Gastrocnemius medialis (tissue), 4 donors: Measurements from ENCODE around the gene TENT4B. TPM values are rescaled to one million over a fixed set of nuclear protein-coding genes. Genes with fewer than 3 reads are reported as not detected.
A peak's percentile ranks its signal among the peaks of the same experiment; 100 is the strongest.

ENCODE experiments used
- ATAC-seq, 2 donors: fragments of 150-250 bp; one replicate each; pipeline ENCODE4 v1.9.1; 2016
- DNase-seq, 2 donors: peaks; one replicate each; pipeline ENCODE4 v3.0.0-alpha.2; 2019
- H3K27ac ChIP-seq, 4 donors: fragments of 200-600 bp; sonication (generic); 1 replicate in 1 of 4; 2 replicates in 3 of 4; pipeline ENCODE4 v1.5.1; 2016 to 2018; ENCODE audit warnings: mild to moderate bottlenecking in 2 of 4, moderate library complexity in 1 of 4
- H3K27me3 ChIP-seq, 3 donors: fragments of 200-600 bp; sonication (generic) in 2 of 3; 1 replicate in 1 of 3; 2 replicates in 2 of 3; pipeline versions ENCODE4 v1.5.1 to v1.6.0; 2016 to 2019; ENCODE audit warnings: mild to moderate bottlenecking in 1 of 3, moderate library complexity in 1 of 3
- H3K36me3 ChIP-seq, 2 donors: fragments of 200-600 bp; sonication (generic) in 1 of 2; one replicate each; pipeline ENCODE4 v1.5.1; 2017 to 2018
- H3K4me1 ChIP-seq, 2 donors: fragments of 200-600 bp; sonication (generic) in 1 of 2; one replicate each; pipeline ENCODE4 v1.5.1; 2016 to 2017; ENCODE audit warnings: mild to moderate bottlenecking in 2 of 2
- H3K4me3 ChIP-seq, 4 donors: fragments of 200-600 bp; sonication (generic) in 3 of 4; 1 replicate in 1 of 4; 2 replicates in 3 of 4; pipeline ENCODE4 v1.5.1; 2016 to 2019; ENCODE audit warnings: mild to moderate bottlenecking in 2 of 4
- H3K9me3 ChIP-seq, 3 donors: fragments of 200-600 bp; sonication (generic) in 2 of 3; 1 replicate in 1 of 3; 2 replicates in 2 of 3; pipeline ENCODE4 v1.5.1; 2016 to 2019
- POLR2A ChIP-seq, 2 donors: fragments of 450-650 bp; IDR thresholded peaks; one replicate each; pipeline ENCODE4 v1.6.1; 2017; ENCODE audit warnings: antibody characterized with exemption in 2 of 2, mild to moderate bottlenecking in 2 of 2, moderate library complexity in 2 of 2
- in situ Hi-C, 4 donors: fragments of 200-750 bp; cut with MboI; loops; one replicate each; pipeline versions ENCODE4 v1.15.0 to v1.8.0; 2017; ENCODE audit warnings: low sequenced_read_pairs in 4 of 4
- intact Hi-C: fragments of 100-400 bp; cut with DNase I; formaldehyde crosslinking; loops from one replicate; pipeline ENCODE4 v1.15.1; 2023; ENCODE audit warnings: low total_unique reads
- total RNA-seq, 4 donors: library from RNA; depleted of rRNA; stranded (reverse); fragments of >200 nt; gene quantifications; one replicate each; pipeline versions ENCODE4 v1.1.0 to v1.2.3, GENCODE V29; 2016
- TF ChIP-seq, protein P1 (sequence below), 5 experiments: fragments of 450-650 bp in 3 of 5; fragments of 200-600 bp in 2 of 5; sonication (generic) in 2 of 5; IDR thresholded peaks in 4 of 5; conservative IDR thresholded peaks in 1 of 5; 1 replicate in 4 of 5; 2 replicates in 1 of 5; pipeline ENCODE4 v1.5.1; 2016 to 2019; ENCODE audit warnings: antibody characterized with exemption in 5 of 5, mild to moderate bottlenecking in 3 of 5, moderate library complexity in 3 of 5

The TENT4B gene
- total RNA-seq, 4 donors from 2014 or later, result 5.7 to 12.2 (median 7.0) TPM

DNA sequence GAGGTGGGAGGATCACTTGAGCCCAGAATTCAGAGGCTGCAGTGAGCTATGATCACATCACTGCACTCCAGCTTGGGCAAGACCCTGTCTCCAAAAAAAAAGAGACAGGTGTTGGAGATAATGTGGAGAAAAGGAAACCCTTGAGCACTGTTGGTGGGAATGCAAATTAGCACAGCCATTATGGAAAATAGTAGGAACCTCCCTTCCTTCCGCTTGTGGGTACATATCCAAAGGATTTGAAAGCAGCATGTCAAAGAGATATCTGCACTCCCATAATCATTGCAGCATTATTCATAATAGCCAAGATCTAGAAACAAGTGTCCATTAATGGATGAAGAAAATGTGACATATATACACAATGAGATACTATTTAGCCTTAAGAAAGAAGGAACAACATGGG is 103.5 kb downstream of the TENT4B start:
- H3K27ac ChIP-seq, result no peak overlapping the region
- no peak for TF ChIP-seq POLR2A (IDR thresholded peaks at IDR 0.05)
- TF ChIP-seq, protein P1, sequence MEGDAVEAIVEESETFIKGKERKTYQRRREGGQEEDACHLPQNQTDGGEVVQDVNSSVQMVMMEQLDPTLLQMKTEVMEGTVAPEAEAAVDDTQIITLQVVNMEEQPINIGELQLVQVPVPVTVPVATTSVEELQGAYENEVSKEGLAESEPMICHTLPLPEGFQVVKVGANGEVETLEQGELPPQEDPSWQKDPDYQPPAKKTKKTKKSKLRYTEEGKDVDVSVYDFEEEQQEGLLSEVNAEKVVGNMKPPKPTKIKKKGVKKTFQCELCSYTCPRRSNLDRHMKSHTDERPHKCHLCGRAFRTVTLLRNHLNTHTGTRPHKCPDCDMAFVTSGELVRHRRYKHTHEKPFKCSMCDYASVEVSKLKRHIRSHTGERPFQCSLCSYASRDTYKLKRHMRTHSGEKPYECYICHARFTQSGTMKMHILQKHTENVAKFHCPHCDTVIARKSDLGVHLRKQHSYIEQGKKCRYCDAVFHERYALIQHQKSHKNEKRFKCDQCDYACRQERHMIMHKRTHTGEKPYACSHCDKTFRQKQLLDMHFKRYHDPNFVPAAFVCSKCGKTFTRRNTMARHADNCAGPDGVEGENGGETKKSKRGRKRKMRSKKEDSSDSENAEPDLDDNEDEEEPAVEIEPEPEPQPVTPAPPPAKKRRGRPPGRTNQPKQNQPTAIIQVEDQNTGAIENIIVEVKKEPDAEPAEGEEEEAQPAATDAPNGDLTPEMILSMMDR (IDR thresholded peaks at IDR 0.05 in 4 of 5, conservative IDR thresholded peaks at IDR 0.05 in 1 of 5), result no peak
- no peaks in the 10 kb centered on the region for H3K36me3 ChIP-seq
- H3K4me1 ChIP-seq, result peaks cover 3 to 11% of the 10 kb centered on the region in 2 donors
- ATAC-seq (no peak), DNase-seq (no peak)
- H3K9me3 ChIP-seq, result no peaks in the 10 kb centered on the region
- H3K27me3 ChIP-seq, result peaks cover 0 to 15% (median 6%) of the 10 kb centered on the region in 3 donors
- H3K4me3 ChIP-seq, result no peak overlapping the region
- intact Hi-C loops, result no loop called here
- in situ Hi-C loops, result no loop called here

DNA sequence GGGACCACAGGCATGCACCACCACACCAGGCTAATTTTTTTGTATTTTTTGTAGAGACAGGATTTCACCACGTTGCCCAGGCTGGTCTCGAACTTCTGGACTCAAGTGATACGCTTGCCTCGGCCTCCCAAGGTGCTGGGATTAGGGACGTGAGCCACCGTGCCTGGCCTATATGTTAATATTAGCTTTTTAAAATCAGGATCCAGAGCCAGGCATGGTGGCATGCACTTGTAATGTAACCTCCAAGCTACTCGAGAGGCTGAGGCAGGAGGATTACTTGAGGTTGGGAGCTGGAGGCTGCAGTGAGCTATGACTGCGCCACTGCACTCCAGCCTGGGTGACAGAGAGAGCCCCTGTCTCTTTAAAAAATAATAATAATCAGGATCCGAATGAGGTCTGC is 104.8 kb downstream of the TENT4B start:
- no peak overlapping the region for H3K27ac ChIP-seq
- H3K4me1 ChIP-seq, result peaks cover 3 to 6% of the 10 kb centered on the region in 2 donors
- no peak for ATAC-seq
- in situ Hi-C loops, result no loop called here
- TF ChIP-seq POLR2A (IDR thresholded peaks at IDR 0.05), result no peak
- TF ChIP-seq, protein P1 (IDR thresholded peaks at IDR 0.05 in 4 of 5, conservative IDR thresholded peaks at IDR 0.05 in 1 of 5), result no peak
- H3K9me3 ChIP-seq, result no peaks in the 10 kb centered on the region
- H3K27me3 ChIP-seq, result peaks cover 0 to 15% (median 6%) of the 10 kb centered on the region in 3 donors
- no peak overlapping the region for H3K4me3 ChIP-seq
- H3K36me3 ChIP-seq, result no peaks in the 10 kb centered on the region
- intact Hi-C loops, result no loop called here
- DNase-seq, result no peak

DNA sequence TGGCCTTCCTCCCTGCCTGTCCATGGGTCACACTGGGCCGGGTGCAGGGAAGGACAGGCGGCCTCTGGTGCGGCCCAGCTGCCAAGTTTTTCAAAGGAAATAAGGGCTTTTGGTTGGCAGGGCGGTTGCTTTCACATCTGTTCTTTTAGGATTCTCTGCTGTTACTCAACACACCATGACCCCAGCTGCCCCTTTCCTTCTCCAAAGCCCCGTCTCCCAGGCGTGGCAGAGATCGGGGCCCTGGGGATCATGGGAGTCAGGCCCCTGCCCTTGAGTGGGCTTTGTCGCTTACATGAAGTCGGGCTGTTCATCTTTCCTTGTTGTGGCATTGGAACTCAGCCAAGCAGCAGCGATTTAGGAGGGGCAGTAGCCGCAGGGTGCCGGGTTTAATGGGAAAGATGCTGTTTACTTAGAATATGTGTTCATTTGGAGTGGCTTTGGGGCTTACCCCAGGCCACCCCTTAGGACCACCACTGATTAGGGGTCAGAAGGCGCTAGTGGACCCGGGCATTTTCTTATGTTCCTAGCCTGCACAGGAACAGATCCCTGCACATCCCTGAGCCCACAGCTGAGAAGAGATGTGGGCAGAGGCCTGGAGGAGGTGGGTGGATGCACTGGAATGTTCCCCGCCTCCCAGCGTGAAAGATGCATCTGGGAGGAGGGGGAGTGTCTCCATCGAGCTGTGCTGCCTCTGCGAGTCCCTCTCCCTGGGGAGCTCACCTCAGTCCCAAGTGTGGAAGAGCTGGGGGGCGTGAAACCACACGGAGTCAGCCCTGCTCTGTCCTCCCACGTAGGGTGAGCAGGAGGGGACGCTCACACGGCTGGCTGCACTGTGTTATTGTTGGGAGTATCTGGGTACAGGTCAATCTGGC is 106.5 kb downstream of the TENT4B start:
- H3K27me3 ChIP-seq, result peaks cover 0 to 15% (median 0%) of the 10 kb centered on the region in 3 donors
- in situ Hi-C loops, result no loop called here

DNA sequence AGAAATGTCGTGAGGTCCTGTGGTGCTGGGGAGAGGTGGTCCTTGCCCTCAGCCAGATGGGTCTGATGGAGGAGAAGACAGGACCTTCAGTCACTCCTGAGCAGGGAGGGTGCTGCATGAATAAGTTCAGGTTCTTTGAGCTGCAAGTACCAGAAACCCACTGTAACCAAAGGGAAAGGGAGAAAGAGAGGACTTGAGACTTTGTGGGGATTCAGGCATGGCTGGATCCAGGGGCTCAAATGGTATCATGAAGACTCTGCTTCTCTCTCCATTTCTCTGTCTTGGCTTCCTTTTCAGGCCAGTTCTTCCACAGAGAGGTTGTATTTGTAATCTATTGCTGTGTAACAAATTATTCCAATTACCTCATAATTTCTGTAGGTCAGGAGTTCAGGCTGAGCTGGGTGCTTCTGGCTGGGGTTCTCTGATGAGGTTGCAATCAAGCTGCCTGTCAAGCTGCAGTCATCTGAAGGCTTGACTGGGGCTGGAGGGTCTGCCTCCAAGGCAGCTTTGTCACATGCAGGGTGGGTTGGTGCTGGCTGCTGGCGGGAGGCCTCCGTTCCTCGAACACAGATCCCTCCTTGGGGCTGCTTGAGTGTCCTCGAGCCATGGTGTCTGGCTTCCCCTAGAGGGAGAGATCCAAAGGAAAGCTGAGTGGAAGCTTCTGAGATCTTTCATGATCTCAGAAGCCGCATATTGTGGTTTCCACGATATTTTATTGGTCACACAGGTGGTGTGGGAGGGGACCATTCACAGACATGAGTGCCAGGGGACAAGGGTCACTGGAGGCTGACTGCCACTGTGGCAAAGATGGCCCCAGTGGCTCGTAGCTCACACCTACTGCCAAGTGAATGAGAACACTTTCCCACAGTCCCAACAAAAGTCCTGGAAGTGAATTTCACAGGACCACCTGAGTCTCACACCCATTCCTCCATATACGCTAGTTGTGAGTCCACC is 107.4 kb downstream of the TENT4B start:
- H3K27ac ChIP-seq, result peak overlapping the region in 1 of 4 donors; percentile 34
- ATAC-seq (no peak), DNase-seq (no peak)
- in situ Hi-C loops (no loop called here), intact Hi-C loops (no loop called here)
- no peak overlapping the region for H3K4me3 ChIP-seq
- H3K4me1 ChIP-seq, result peaks cover 3 to 6% of the 10 kb centered on the region in 2 donors
- no peak for TF ChIP-seq POLR2A (IDR thresholded peaks at IDR 0.05)
- TF ChIP-seq, protein P1 (IDR thresholded peaks at IDR 0.05 in 4 of 5, conservative IDR thresholded peaks at IDR 0.05 in 1 of 5), result no peak
- peaks cover 0 to 15% (median 0%) of the 10 kb centered on the region in 3 donors for H3K27me3 ChIP-seq
- H3K9me3 ChIP-seq, result no peaks in the 10 kb centered on the region
- H3K36me3 ChIP-seq, result no peaks in the 10 kb centered on the region

More for the DNA sequence above, 106.5 kb downstream of the TENT4B start:
- H3K4me1 ChIP-seq, result peaks cover 3 to 6% of the 10 kb centered on the region in 2 donors
- DNase-seq (peak; percentile 52 to 73), ATAC-seq (peak; percentile 70 to 81)
- H3K9me3 ChIP-seq, result no peaks in the 10 kb centered on the region
- no peak overlapping the region for H3K4me3 ChIP-seq
- intact Hi-C loops, result no loop called here
- TF ChIP-seq POLR2A (IDR thresholded peaks at IDR 0.05), result no peak
- TF ChIP-seq, protein P1 (IDR thresholded peaks at IDR 0.05 in 4 of 5, conservative IDR thresholded peaks at IDR 0.05 in 1 of 5), result no peak
- peak overlapping the region; percentile 33 to 57 (median 44) for H3K27ac ChIP-seq
- H3K36me3 ChIP-seq, result no peaks in the 10 kb centered on the region
